Kidney (tissue), 14 donors: Measurements from ENCODE around the gene ARHGEF7. TPM values are rescaled to one million over a fixed set of nuclear protein-coding genes. Genes with fewer than 3 reads are reported as not detected.

Experiments used
- DNase-seq, 5 donors: peaks; one replicate each; pipeline ENCODE4 v3.0.0-alpha.2; 2013 to 2020
- FAIRE-seq: peaks from 2 replicates; lab custom pipeline; 2012; peaks lifted over from hg19 to GRCh38; lab: Jason Lieb, UNC
- H3K27ac ChIP-seq, 2 donors: one replicate each; pipeline ENCODE4 v1.7.0; 2013; ENCODE audit warnings: low read depth in 2 of 2, low read length in 2 of 2, inconsistent platforms in 1 of 2
- H3K27me3 ChIP-seq: one replicate; pipeline ENCODE4 v1.7.1; 2013; ENCODE audit warnings: low read length, inconsistent platforms; ENCODE audit not compliant: control insufficient read depth, insufficient read depth
- H3K36me3 ChIP-seq, 3 donors: one replicate each; pipeline versions ENCODE4 v1.7.0 to v1.7.1; 2013; ENCODE audit warnings: low read length in 3 of 3, control low read depth in 1 of 3, inconsistent platforms in 1 of 3; ENCODE audit not compliant: insufficient read depth in 3 of 3, control insufficient read depth in 2 of 3
- H3K4me1 ChIP-seq, 3 donors: one replicate each; pipeline versions ENCODE4 v1.7.0 to v1.7.1; 2013; ENCODE audit warnings: low read length in 3 of 3, inconsistent platforms in 1 of 3, low read depth in 1 of 3; ENCODE audit not compliant: control insufficient read depth in 2 of 3, insufficient read depth in 2 of 3
- H3K4me3 ChIP-seq, 3 donors: one replicate each; pipeline versions ENCODE4 v1.7.0 to v1.8.1; 2013; ENCODE audit warnings: low read length in 3 of 3, control low read depth in 1 of 3, inconsistent platforms in 1 of 3
- H3K9ac ChIP-seq, 3 donors: one replicate each; pipeline versions ENCODE4 v1.7.0 to v1.7.1; 2013; ENCODE audit warnings: low read length in 3 of 3, control low read depth in 1 of 3, inconsistent platforms in 1 of 3
- H3K9me3 ChIP-seq, 3 donors: one replicate each; pipeline versions ENCODE4 v1.7.0 to v1.7.1; 2013; ENCODE audit warnings: low read length in 3 of 3, control low read depth in 1 of 3, inconsistent platforms in 1 of 3; ENCODE audit not compliant: control insufficient read depth in 2 of 3, insufficient read depth in 1 of 3
- CTCF ChIP-seq: IDR thresholded peaks from 3 replicates; pipeline ENCODE4 v1.5.1; 2012; ENCODE audit warnings: mild to moderate bottlenecking, moderate library complexity, borderline replicate concordance; ENCODE audit not compliant: insufficient read depth; ENCODE audit errors: extremely low read depth
- intact Hi-C: fragments of 100-400 bp; cut with DNase I; formaldehyde crosslinking; loops from one replicate; pipeline ENCODE4 v1.11.1; 2022
- polyA plus RNA-seq: library from polyadenylated mRNA; stranded (reverse); fragments of 350-450 nt; fragmentation: Illumina TruSeq; extraction: RNeasy Lipid Tissue Mini Kit (QIAGEN cat#74804); gene quantifications from one replicate; pipeline ENCODE4 v1.2.3, GENCODE V29; 2014; ENCODE audit warnings: low read depth, low replicate concordance; ENCODE audit not compliant: insufficient read depth
- total RNA-seq: library from RNA; stranded (reverse); fragmentation: NEBNext Ultra II Directional; extraction: Animal tissue kit (Norgen Biotek cat#: 25700); gene quantifications from one replicate; pipeline ENCODE4 v1.2.1, GENCODE V29; 2021
- donor health status: control.
- donor health status: control.
- donor health status: control.
- donor health status: control.
- donor health status: control.
- donor health status: DM: yes; HTN: yes; CAD: no.
- donor health status: Normal renal cell carcinoma (clear cell type).

ARHGEF7 gene
- total and polyA plus RNA-seq, 2 donors from 2014 or later = 17.9 to 56.4 TPM

- TF ChIP-seq CTCF = no peak
- H3K4me3 ChIP-seq = no peak overlapping the region
- no peak for FAIRE-seq
- H3K4me1 ChIP-seq = peaks cover 2 to 21% (median 16%) of the 10 kb centered on the region in 3 donors
- intact Hi-C loops = no loop called here
- DNase-seq = no peak
- no peak overlapping the region for H3K9ac ChIP-seq
- H3K9me3 ChIP-seq = no peaks in the 10 kb centered on the region
- peaks cover 0 to 3% (median 2%) of the 10 kb centered on the region in 3 donors for H3K36me3 ChIP-seq
- H3K27me3 ChIP-seq = no peaks in the 10 kb centered on the region
- peak overlapping the region in 1 of 2 donors; percentile 49 for H3K27ac ChIP-seq
Observed at GRCh38 chr13:111177921-111178320, 62.8 kb downstream of the ARHGEF7 start.

GRCh38 chr13:111178402-111178801 lies 63.3 kb downstream of the ARHGEF7 start:
- no peak for TF ChIP-seq CTCF
- no peaks in the 10 kb centered on the region for H3K9me3 ChIP-seq
- peaks cover 0 to 2% (median 1%) of the 10 kb centered on the region in 3 donors for H3K36me3 ChIP-seq
- intact Hi-C loops = no loop called here
- no peak for DNase-seq
- H3K4me3 ChIP-seq = no peak overlapping the region
- H3K27me3 ChIP-seq = no peaks in the 10 kb centered on the region
- peaks cover 2 to 19% (median 16%) of the 10 kb centered on the region in 3 donors for H3K4me1 ChIP-seq
- H3K9ac ChIP-seq = no peak overlapping the region
- no peak for FAIRE-seq
- peak overlapping the region in 1 of 2 donors; percentile 23 for H3K27ac ChIP-seq

GRCh38 chr13:111179908-111180760 lies 65.0 kb downstream of the ARHGEF7 start:
- Histone ChIP-seq H3K9ac (no peak overlapping the region), H3K4me3 (no peak overlapping the region), H3K27me3 (no peaks in the 10 kb centered on the region), H3K36me3 (peaks cover 0 to 2% (median 0%) of the 10 kb centered on the region in 3 donors), H3K27ac (no peak overlapping the region), H3K9me3 (no peaks in the 10 kb centered on the region), H3K4me1 (peaks cover 2 to 24% (median 19%) of the 10 kb centered on the region in 3 donors)
- intact Hi-C loops = no loop called here
- FAIRE-seq = no peak
- TF ChIP-seq CTCF = no peak
- DNase-seq = no peak
